ENCODE data around the gene AHNAK2. TPM values are rescaled to one million over a fixed set of nuclear protein-coding genes. Genes with fewer than 3 reads are reported as not detected.
A peak's percentile ranks its signal among the peaks of the same experiment; 100 is the strongest.
"Not testable (repeated sequence)": the region's sequence is repeated elsewhere in the genome, so short reads cannot be mapped to it uniquely, and the experiment has no call there.

The AHNAK2 gene
- 2.2 TPM for polyA plus RNA-seq (ENCODE audit: insufficient read length)
- long read RNA-seq, donor 1: 0 reads
- long read RNA-seq, donor 2: 0 reads
- long read RNA-seq, donor 3, full-length matches to known transcripts: 1 of 1 reads
- long read RNA-seq, donor 3, partial matches to known transcripts: 0 of 1 reads
- long read RNA-seq, donor 3, other reads (novel, unspliced or antisense): 0 of 1 reads
- long read RNA-seq, donor 4: 0 reads
- long read RNA-seq, donor 5, partial matches to known transcripts: 46 of 59 reads
- long read RNA-seq, donor 5, other reads (novel, unspliced or antisense): 13 of 59 reads
- long read RNA-seq, donor 6: 0 reads
- long read RNA-seq, donor 7, partial matches to known transcripts: 34 of 42 reads
- long read RNA-seq, donor 7, other reads (novel, unspliced or antisense): 8 of 42 reads
- long read RNA-seq, donor 8: 0 reads

DNA sequence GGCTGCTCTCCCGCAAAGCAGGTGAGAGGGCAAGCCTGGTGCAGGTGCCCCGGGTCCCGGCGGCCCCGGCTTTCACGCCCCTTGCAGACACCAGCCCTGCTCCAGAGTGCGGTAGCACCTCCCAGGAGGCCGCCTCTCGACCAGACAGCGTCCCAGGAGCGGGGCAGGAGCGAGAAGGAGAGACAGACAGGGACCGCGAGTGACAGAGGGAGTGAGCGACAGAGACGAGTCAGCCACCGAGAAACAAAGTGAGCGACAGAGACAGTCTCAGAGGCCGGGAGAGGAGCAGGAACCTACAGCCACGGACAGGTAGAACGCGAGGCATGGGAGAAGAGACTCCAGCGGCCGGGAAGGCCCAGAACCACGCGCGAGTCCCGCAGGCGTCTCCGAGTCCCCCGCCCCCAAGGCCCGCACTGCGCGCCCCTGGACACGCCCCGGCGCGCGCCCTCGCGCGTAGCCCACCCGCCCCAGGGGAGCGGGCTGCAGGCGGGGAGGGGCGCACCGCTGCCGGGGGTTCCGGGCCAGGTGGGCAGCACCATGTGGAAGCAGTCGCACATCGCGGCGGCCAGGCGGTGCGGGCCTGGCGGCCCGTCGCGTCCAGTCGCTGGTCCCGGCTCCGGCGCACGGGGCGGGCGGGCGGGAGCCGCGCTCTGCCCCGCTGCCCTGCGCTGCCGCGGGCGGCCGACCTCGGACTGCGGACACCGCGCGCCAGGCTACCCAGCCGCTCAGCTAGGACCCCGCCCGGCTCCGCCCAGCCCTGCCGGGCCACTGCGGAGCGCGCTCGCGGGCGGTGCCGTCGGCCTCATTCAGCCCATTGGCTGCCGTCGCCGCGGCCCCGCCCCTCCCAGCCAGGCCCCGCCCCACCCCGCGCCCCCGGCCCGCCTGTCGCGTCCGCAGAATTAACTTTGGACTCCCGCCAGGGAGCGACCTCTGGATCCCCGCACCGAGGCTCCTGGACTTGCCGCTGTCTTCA, at the start of gene AHNAK2:
TSS of gene AHNAK2 (minus strand) at position 694 of the 973 bp plus-strand sequence. CDS start at position 557, 137 bp downstream.
- no peak for DNase-seq

DNA sequence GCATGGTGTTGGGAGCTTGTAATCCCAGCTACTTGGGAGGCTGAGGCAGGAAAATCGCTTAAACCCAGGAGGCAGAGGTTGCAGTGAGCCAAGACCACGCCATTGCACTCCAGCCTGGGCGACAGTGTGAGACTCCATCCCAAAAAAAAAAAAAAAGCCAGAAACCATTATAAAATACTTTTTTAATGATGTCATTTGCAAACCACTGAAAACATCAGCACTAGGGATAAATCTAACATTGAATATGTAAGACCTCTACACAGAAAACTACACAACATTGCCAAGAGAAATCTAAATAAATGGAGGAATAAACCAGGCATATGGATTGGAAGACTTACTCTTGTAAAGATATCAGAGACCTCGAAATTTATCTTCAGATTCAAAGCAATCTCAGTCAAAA, 49.5 kb upstream of the AHNAK2 start:
- DNase-seq: not testable (repeated sequence)

DNA sequence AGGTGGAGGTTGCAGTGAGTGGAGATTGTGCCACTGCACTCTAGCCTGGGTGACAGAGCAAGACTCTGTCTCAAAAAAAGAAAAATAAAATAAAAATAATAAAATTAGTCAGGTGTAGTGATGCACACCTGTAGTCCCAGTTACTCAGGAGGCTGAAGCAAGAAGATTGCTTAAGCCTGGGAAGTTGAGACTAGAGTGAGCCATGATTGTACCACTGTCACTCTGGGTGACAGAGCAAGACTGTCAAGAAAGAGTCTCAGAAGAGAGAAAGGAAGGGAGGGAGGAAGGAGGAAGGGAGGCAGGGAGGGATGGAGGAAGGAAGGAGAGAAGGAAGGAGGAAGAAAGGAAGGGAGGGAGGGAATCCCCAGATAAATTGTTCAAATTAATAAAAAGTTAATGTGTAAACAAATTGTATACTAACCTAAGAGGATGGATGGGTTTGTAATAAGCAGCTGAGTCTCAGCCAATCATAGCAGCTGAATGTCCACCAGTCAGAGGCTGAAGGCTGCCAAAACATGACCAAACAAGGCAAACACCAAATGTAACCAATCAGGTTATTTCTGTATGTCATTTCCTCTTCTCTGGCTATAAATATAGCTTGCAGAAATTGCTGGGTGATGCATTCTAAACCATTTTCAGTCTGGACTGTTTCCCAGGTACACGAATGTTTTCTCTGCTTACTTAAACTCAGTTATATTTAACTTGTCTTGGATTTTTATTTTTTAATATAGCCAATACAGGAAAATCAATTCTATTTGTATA, 48.8 kb upstream of the AHNAK2 start:
- no peak for DNase-seq

DNA sequence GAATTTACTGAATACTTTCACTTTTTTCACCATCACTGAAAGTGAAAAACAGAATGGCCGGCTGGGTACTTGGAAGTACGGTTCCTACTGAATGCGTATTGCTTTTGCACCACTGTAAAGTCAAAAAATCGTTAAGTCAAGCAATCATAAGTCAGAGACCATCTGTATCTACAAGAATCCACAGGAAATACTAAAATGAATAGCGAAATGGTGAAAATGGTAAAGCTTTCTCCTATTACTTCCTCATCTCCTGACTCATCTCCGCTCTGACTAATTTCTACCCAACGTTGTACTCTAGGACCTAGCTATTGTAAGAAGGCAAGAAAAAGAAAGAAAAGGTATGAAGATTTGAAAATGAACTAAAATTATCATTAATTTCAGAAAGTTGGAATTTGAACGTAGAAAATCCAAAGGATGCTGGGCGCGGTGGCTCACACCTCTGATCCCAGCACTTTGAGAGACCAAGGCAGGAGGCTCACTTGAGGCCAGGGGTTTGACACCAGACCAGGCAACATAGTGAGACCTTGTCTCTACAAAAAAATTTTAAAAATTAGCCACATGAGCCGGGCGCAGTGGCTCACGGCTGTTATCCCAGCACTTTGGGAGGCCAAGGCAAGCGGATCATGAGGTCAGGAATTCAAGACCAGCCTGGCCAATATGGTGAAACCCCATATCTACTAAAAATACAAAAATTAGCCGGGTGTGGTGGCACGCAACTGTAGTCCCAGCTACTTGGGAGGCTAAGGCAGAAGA, 48.0 kb upstream of the AHNAK2 start:
- no peak for DNase-seq

DNA sequence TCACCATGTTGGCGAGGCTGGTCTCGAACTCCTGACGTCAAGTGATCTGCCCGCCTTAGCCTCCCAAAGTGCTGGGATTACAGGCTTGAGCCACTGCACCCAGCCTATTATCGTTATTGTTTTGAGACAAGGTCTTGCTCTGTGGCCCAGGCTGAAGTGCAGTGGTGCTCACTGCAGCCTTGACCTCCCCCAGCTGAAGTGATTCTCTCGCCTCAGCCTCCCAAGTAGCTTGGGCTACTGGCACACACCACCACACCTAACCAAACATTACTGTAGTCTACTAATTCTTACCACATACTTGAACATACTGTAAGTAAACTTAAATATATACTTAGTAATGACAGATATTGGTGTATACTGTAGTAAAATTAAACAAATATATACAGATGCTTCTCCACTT, 47.3 kb upstream of the AHNAK2 start:
- no peak for DNase-seq

DNA sequence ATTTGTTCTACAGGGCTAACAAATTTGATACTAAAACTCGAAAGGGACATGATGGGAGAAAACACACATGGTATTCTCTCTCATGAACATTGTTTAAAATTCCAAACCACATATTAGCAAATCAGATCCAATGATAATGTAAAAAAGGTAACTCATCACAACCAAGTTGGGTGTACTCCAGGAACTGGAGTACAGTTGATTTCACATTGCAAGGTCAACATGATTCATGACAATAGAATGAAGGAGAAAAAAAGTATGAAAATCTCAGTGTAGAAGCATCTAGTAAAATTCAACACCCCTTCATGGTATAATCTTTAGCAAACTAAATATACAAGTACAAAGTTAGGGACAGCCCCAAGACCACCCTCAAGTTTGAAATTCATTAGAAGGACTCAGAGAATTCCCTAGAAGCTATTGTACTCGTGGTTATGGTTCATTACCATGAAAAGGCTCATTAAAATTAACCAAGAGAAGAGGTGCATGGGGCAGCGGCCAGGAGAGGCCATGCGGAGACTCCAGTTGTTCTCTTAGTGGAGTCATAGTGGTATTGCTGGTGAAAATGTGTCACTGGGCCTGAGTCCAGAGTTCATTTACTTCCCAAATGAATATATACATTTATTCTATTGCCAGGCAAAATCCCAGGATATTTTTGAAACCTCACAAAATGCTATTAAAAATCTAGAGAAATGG, 45.8 kb upstream of the AHNAK2 start:
- DNase-seq: no peak

DNA sequence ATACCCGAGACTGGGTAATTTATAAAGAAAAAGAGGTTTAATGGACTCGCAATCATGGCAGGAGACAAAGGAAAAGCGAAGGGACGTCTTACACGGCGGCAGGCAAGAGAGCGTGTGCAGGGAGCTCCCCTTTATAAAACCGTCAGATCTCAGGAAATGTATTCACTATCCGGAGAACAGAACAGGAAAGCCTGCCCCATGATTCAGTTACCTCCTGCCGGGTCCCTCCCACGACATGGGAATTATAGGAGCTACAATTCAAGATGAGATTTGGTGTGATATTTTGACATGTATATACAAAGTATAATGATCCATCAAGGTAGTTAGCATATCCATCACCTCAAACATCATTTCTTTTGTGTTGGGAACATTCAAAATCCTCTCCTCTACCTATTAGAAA, 45.0 kb upstream of the AHNAK2 start:
- DNase-seq: no peak

DNA sequence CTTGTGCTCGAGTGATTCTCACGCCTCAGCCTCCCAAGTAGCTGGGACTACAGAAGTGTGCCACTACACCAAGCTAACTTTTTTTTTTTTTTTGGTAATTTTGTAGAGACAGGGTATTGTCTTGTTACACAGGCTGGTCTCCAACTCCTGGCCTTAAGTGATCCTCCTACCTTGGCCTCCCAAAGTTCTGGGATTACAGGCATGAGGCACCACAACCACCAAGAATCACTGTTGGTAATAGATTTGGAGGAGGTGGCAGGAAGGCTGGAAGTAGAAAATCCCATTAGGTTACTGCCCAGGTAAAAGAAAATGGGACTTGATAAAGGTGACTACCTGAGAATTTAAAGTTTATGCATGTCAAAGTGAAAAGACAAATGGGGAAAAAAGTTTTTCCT, 44.1 kb upstream of the AHNAK2 start:
- DNase-seq: no peak

DNA sequence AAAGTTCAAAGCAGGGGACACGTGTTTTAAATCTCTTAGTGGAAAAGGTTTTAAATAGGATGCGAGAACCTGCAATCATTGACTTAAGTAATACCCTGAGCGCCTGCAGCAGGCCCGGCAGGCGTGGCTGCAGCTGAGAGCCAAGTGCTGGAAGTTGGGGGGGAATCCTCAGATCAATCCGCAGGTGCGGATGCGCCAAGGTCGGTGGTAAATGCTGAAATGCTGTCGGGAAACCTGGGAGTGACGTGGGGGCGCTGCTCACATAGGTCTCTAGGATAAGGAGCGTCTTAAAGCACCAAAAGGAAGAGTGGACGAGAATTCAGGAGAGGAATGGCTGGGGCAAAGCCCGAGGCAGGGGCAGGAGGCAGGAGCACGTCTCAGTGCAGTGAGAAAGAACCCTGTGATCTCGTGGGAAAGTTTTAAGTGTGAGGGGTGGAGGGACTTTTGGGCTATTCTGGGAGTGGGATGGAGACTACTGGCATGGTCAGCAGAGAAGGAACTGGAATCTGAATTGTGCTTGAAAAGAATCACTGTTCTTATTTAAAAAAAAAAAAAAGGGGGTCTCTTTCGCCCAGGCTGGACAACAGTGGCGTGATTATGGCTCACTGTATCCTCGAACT, 43.6 kb upstream of the AHNAK2 start:
- DNase-seq: peak; percentile 46

DNA sequence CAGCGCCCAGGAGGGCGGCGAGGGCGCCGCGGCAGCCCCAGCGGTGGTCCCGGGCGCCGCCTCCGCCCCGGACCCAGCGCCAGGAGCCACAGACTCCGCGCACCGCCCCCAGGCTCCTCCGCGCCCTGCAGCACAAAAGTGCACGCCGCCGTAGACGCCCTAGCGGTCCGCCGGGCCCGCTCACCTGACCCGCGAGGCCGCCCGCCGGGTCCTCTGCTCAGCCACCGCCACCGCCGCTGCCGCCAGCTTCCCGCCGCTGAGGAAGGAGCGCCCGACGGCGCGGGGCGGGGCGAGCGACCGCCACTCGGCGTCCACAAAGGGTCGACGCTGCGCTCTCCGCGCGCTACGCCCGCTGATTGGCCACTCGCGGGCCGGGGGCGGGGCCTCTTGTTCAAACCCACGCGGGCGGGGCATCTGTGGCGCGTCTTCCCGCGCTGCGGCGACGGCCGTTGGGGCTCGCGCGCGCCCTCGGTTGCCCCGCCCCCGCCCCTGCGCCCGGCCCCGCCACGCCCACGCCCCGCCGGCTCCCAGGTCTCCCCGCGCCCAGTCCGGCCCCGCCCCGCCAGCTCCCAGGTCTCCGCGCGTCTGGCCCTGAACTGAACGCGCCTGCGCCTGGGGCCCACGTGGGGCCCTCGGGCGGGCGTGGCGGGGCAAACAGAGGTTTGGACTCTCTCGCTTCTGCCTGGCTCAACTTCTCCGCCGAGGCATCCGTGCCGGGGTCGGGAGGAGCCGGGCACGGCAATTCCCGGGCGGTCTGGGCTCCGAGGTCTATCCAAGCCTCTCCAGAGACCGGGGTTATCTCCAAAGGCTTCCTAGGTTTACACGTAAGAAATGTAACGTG, 42.9 kb upstream of the AHNAK2 start, which contains the start of gene CDCA4:
TSS of gene CDCA4 (minus strand) at position 269 of the 841 bp plus-strand sequence. CDS start 9,154 bp downstream, outside the sequence.
- DNase-seq: peak; percentile 97

DNA sequence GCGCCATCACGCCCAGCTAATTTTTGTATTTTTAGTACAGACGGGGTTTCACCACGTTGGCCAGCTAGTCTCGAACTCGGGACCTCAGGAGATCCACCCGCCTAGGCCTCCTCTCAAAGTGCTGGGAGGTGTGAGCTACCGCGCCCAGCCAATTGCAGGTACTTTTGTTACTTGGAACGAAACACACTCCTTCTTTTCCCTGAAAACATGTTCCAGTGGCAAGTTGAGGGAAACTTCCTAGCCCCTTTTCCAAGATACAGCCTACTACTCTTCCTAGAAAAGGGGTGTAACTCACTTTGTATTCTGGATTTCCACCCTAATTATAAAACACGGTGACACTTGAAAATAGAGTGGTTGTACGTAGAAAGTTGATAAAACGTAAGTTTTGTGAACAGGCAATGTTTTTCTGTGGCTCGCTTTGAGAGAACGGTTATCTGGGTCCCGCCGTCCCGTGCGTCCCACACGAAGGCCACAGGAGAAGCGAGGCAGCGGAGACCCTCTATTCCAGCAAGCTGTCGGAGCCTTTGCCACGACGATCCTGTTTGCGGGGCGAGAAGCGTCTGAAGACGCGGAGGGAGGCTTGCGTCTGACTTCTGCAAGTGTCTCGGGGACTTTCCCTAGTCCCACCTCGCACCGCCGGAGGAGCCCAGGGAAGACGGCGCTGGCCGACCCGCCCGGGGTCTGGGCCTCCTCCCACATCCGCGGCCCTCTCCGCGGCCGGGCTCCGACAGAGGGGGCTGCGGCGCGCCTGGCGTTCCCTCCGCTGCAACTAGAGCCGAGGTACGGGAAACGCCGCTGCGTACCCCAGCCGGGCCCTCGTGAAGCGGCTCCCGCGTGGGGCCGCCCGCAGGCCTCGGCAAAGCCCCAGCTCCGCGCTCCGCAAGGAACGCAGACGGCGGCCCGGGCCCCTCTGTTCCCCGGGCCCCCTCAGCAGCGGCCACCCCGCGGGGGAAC, 42.0 kb upstream of the AHNAK2 start:
- DNase-seq: peak; percentile 25

DNA sequence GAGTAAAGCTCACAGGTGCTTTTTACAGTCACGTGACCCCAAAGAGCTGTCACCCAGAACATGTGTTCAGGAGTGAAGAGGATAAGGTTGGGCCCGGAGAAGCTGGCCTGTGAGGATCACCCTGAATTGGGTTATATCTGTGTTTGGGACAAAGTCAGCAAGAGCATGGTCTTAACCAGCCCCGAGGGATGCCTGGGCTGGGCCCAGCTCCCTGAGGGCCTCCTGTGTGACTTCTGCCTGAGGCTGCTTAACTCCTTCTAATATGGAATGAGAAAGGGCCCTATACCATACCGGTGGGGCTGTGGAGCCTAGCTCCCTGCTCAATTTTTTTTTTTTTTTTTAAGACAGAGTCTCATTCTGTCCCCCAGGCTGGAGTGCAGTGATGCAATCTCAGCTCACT, 40.2 kb upstream of the AHNAK2 start:
- no peak for DNase-seq

DNA sequence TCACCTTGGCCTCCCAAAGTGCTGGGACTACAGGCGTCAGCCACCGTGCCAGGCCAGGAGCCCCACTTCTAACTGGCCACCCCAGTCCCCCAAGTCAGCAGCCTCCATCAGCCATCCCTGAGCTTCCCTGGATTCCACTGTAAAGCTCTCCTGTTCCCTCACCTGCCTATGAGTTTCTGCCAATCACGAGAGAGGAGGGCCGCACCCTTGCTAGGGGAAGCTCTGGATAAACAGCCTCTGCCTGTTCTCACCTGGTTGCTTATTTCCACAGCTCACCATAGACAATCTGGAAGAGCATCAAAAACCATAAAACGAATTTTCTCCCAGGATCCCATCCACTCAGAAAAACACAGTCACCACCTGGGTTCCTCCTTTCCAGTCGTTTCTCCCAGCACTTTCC, 37.7 kb upstream of the AHNAK2 start:
- DNase-seq: no peak

DNA sequence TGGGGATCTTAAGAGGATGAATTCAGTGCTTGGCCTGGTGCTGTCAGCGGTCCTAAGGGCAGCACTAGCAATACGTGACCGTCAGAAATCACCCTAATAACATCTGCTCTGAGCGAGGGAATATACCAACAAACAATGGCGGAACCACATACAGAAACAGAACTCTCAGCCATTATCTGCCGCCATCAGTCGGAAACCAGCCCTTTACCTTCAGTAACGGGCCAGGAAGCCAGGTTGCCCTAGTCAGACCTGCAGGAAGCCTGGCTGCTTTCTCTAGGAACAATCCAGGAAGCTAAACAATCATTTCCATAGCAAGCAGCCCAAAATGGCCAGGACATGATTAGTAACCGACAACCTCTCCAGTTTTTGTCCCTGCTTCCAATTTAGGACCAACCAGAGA, 37.1 kb upstream of the AHNAK2 start:
- no peak for DNase-seq

DNA sequence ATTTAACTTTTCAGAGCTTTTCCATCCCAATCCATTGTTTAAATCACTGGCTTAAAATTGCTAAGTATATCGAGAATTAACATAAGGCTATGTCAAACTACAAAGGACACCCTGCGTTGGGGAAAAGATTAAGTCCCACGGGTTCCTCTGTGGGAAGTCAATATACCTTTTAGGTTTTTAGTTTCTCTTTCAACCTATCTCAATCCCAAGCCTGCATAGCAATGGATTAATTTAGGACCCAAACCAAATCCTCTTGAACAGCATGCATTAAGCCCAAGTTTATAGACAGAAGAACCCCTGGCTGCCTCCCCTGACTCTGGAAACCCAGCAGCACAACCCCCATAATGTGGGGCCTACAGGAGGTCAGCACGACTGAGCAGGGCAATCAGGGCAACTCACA, 36.5 kb upstream of the AHNAK2 start:
- no peak for DNase-seq

DNA sequence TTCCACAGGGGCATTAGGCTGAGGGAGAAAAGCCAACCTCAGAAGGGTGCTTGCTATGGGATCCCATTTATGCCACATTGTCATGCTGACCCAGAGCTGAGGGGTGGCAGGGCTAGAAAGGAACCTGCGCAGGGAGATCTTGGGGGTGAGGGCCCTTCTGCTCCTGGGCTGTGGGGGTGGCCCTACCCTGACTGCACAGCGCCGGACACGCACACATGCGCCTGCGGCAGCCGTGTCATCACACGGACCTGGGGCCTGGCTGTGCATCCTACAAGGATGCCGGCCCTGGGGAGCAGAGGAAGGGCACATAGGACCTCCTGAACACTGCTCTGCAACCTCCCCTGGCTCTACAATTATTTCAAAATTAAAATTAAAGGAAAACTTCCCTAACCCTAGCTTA, 35.9 kb upstream of the AHNAK2 start:
- DNase-seq: no peak

DNA sequence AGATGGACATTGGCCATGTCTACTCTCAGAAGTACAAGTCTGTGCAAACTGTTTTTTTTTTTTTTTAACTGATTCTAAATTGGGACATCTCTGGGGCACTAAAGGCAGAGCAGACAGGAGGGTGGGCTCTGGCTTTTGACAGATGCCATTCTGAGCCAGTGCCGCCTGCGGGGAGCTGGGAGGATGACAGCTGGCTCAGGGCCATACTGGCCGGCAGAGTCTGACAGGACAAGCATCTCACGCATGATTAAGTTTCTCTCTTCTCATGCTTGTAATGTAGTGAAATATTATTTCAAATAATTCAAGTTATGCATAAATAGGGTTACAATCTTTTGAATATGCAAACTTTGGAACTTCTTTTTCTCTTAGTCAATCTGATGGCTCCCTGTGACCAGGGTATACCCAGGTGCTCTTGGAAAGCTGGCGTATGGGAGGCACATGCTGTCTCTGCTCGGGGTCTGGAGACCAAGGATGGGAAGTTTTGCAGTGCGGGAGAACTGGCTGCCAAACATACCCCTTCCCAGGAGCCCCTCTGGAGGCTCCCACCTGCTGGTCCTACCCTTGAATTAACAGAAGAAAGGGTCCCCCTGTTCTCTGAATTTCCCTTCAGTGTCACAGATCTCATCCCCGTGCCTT, 35.1 kb upstream of the AHNAK2 start:
- no peak for DNase-seq

All from left kidney (tissue), 8 donors.